Activated naive CD4-positive, alpha-beta T cell treated with anti-CD3 and anti-CD28 coated beads, Interleukin-2, amount 50 U/mL, for 16 hours (primary cell): ENCODE data around the gene FGF23.

ENCODE experiments used
- DNase-seq: peaks from one replicate; pipeline ENCODE4 v3.0.0-alpha.2; 2020

Gene FGF23

DNA sequence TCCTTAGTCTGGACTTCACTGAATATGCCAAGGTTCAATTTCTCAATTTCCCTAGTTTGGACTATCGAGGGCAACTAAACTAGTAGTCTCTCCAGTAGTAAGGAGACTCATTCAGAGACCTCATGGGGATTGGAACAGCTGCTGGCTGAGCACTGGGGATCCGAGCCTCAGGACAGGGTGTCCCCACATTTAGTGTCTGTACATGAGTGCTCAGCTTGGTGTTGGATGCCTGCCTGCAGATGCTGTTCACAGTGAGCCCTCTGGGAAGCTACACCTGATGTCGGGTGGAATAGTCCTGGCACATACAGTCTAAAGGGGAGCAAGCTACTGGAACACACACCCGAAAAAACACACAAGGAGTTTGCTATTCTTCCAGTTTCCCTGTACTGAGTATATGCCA, 820 bp upstream of the FGF23 start:
- DNase-seq, result no peak

- no peak for DNase-seq
These were observed 740 bp downstream of the FGF23 start for GRCh38 chr12:4378772-4379171.

- DNase-seq, result no peak
These were observed 4.1 kb downstream of the FGF23 start for GRCh38 chr12:4375449-4375848.

- DNase-seq, result no peak
These were observed 6.9 kb downstream of the FGF23 start for GRCh38 chr12:4372653-4373052.

DNA sequence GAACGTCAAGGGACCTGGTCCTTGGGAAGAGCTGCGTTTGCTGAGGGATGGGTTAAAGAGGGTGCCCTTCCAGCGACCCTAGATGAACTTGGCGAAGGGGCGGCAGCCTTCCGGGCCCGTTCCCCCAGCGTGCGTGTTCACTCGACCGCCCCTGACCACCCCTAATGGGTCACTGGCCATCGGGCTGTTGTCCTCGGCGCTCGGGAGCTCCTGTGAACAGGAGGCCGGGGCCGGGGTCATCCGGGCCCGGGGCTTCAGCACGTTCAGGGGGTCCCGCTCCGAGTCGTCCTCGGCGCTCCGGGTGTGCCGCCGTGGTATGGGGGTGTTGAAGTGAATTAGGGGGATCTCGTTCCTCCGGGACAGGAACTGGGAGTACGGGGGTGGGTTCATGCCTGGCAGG, 9.2 kb downstream of the FGF23 start:
- no peak for DNase-seq

GRCh38 chr12:4369548-4369947, 10.0 kb downstream of the FGF23 start:
- no peak for DNase-seq

GRCh38 chr12:4366090-4366489, 13.4 kb downstream of the FGF23 start:
- no peak for DNase-seq

GRCh38 chr12:4356041-4356327, 23.5 kb downstream of the FGF23 start:
- DNase-seq, result peak; percentile 36

- no peak for DNase-seq
These were observed 24.1 kb downstream of the FGF23 start for GRCh38 chr12:4355156-4356040.

DNA sequence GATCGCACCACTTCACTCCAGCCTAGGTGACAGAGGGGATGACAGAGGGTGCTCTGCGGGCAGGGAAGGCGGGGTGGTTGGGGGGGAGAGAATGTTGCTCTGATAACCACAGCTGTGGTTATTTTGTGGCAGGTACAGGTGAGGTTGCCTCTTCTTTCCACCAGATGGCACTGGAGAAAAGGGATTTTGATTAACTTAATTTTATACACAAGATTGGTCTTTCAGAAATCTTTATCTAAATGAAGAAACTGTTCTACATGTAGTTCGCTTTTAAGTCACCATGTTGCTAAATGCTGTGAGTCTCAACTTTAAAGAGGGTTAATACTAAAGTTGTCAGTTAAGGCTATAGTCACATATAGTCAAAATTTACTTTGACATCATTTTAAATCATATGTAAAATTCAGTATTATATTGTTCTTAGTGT, 25.7 kb downstream of the FGF23 start:
- DNase-seq, result peak; percentile 14

DNA sequence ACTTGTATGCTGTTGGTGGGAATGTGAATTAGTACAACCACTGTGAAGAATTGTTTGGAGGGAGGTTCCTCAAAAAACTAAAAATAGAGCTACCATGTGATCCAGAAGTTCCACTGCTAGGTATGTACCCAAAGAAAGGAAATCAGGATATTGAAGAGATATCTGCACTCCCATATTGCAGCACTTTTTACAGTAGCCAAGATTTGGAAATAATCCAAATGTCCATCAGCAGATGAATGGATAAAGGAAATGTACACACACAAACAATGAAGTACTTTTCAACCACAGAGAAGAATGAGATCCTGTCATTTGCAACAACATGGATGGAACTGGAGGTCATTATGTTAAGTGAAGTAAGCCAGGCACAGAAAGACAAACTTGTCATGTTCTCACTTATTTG, 32.6 kb downstream of the FGF23 start:
- no peak for DNase-seq

GRCh38 chr12:4331842-4332241, 47.7 kb downstream of the FGF23 start:
- no peak for DNase-seq

GRCh38 chr12:4331221-4331620, 48.3 kb downstream of the FGF23 start:
- no peak for DNase-seq

GRCh38 chr12:4330203-4330602, 49.3 kb downstream of the FGF23 start:
- DNase-seq, result no peak

GRCh38 chr12:4327293-4327692, 52.2 kb downstream of the FGF23 start:
- no peak for DNase-seq

- no peak for DNase-seq
These were observed 53.5 kb downstream of the FGF23 start for GRCh38 chr12:4325966-4326365.

GRCh38 chr12:4324366-4324765, 55.1 kb downstream of the FGF23 start:
- no peak for DNase-seq

- DNase-seq, result no peak
These were observed 56.1 kb downstream of the FGF23 start for GRCh38 chr12:4323396-4323795.

- no peak for DNase-seq
These were observed 56.8 kb downstream of the FGF23 start for GRCh38 chr12:4322726-4323125.

DNA sequence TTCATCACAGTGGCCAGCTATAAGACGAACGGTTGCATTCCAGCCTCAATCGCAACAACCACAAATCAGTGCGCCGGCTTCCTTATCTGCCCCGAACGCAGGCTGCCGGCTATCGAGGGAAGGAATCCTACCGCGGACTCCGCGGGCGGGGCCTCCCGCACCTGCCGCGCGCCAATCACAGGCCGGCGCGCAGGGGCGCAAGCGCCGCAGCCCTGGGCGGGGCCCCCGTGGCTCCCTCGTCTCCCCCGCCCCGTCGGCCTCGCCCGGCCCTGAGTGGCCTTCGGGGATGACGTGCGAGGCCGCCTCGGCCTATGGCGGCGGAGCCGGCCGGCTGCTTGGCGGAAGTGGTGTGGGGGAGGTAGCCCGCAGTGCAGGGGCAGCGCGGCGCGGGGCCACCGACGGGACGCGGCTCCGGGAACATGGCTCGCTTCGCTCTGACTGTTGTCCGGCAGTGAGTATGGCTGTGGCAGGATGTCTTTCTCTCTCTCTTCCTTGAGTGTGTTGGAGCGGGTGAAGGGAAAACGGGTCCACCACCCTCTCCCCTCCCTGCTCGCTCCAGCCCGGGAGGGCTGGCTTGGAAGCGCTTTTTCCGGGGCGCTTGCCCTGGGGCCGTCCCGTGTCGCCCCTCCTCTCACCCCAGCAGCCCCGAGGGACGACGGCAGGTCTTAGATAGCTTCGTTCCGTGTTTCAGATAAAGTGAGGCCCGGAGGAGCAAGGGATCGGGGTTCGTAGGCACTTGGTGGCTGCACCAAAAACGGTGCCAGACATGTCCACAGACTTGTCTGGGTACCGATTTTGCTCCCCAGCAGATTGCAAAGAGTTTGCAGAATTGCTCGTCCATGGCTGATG, 58.4 kb downstream of the FGF23 start, which contains the start of gene TIGAR:
TIGAR (plus strand) TSS at position 361 of the 849 bp plus-strand sequence; CDS start at position 420, 59 bp downstream.
- DNase-seq, result peak; percentile 93

DNA sequence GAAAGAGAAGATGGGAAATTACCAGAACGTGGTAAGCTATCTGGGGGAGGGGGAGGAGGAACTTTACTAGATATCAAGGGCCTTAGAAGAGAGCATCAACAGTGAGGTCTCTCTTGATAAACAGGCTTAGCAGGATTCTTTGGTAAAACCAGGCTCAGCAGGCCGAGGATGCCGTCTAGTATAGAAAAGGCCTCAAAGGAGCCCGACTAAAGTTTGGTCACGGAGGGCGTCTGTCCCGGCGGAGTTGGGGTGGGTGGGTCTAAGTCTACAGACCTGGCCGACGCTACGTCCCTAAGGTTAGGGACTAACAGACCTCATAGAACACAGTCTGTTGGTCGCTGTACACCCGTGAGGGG, 59.0 kb downstream of the FGF23 start:
- DNase-seq, result no peak
